Measurements from ENCODE around the gene GNG13.
"Not testable (repeated sequence)": the region's sequence is repeated elsewhere in the genome, so short reads cannot be mapped to it uniquely, and the experiment has no call there.

The GNG13 gene

DNA sequence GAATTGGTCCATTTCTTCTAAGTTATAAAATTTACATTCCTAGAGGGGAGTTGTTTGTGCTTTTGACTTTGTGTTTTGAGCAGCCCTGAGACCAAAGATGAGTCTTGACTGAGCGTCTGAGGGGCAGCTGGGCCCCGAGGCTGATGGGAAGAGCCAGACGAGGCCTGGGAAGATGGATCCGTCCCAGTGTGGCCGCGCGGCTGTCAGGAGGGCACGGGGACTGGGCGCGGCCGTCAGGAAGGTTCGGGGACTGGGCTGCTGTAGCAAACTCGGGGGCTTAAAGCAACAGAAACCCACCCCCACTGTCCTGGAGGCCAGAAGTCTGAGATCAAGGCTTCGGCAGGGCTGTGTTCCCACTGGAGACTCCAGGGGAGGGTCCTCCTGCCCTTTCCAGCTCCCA, 38.2 kb upstream of the GNG13 start:
- no peak overlapping the region for H3K27ac ChIP-seq (ENCODE audit: low read depth, low read length)
- H3K9me3 ChIP-seq (ENCODE audit: insufficient read depth, low read depth, low read length) = peaks cover 49% of the 10 kb centered on the region
- no peak overlapping the region for H4K91ac ChIP-seq (ENCODE audit: low read depth, low read length)
- DNase-seq = no peak
- WGBS (ENCODE audit: extremely low coverage, insufficient coverage, insufficient read length) = no CpG with 5 or more reads among the region's 14 CpGs
- H2BK12ac ChIP-seq (ENCODE audit: low read length) = no peak overlapping the region
- H3K4ac ChIP-seq (ENCODE audit: low read depth, low read length) = no peak overlapping the region
- no peak overlapping the region for H3K23ac ChIP-seq (ENCODE audit: low read length)
- no peaks in the 10 kb centered on the region for H3K4me1 ChIP-seq (ENCODE audit: control insufficient read depth in 1 of 2, insufficient read depth in 2 of 2, low read length in 2 of 2)
- H4K12ac ChIP-seq (ENCODE audit: low read depth, low read length) = no peak overlapping the region
- no peak overlapping the region for H2AK5ac ChIP-seq (ENCODE audit: low read length)
- no peak overlapping the region for H2BK120ac ChIP-seq (ENCODE audit: insufficient read depth, low read length, poor library complexity)
- H3K14ac ChIP-seq (ENCODE audit: low read length) = no peak overlapping the region
- H3K36me3 ChIP-seq (ENCODE audit: control insufficient read depth in 1 of 2, insufficient read depth in 2 of 2, low read length in 2 of 2) = no peaks in the 10 kb centered on the region
- no peaks in the 10 kb centered on the region for H3K79me2 ChIP-seq (ENCODE audit: control insufficient read depth, insufficient read depth, low read length, poor library complexity)
- H2AFZ ChIP-seq (ENCODE audit: insufficient read depth, low read length, poor library complexity) = no peak overlapping the region
- no peak overlapping the region for H3K4me3 ChIP-seq (ENCODE audit: low read depth, low read length)
- H4K8ac ChIP-seq (ENCODE audit: low read depth, low read length) = no peak overlapping the region
- no peak overlapping the region for H2BK5ac ChIP-seq (ENCODE audit: low read depth, low read length, poor library complexity)
- H3K27me3 ChIP-seq (ENCODE audit: insufficient read depth, low read length) = no peaks in the 10 kb centered on the region
- H3K79me1 ChIP-seq (ENCODE audit: low read length) = no peaks in the 10 kb centered on the region
- no peak overlapping the region for H3K4me2 ChIP-seq (ENCODE audit: low read length)
- H3K18ac ChIP-seq (ENCODE audit: low read length) = no peak overlapping the region
- no peak overlapping the region for H3K9ac ChIP-seq (ENCODE audit: low read length)

DNA sequence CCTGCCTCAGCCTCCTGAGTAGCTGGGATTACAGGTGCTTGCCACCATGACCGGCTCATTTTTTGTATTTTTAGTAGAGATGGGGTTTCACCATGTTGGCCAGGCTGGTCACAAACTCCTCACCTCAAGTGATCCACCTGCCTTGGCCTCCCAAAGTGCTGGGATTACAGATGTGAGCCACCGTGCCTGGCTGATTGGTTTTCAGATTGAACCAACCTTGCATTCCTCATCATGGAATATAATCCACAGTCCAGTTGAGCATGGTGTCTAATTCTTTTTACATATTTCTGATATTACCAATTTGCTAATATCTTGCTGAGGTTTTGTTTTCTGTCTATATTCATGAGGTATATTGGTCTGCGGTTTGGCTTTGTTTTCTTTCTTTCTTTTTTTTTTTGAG, 36.3 kb upstream of the GNG13 start:
- peaks cover 51% of the 10 kb centered on the region for H3K9me3 ChIP-seq (ENCODE audit: insufficient read depth, low read depth, low read length)
- not testable (repeated sequence) for H3K18ac ChIP-seq (ENCODE audit: low read length); H2BK120ac ChIP-seq (ENCODE audit: insufficient read depth, low read length, poor library complexity); H3K36me3 ChIP-seq (ENCODE audit: control insufficient read depth in 1 of 2, insufficient read depth in 2 of 2, low read length in 2 of 2); H2AK5ac ChIP-seq (ENCODE audit: low read length); H3K9ac ChIP-seq (ENCODE audit: low read length); H4K91ac ChIP-seq (ENCODE audit: low read depth, low read length); H4K8ac ChIP-seq (ENCODE audit: low read depth, low read length); H3K79me1 ChIP-seq (ENCODE audit: low read length); DNase-seq; H3K4ac ChIP-seq (ENCODE audit: low read depth, low read length); H3K27ac ChIP-seq (ENCODE audit: low read depth, low read length); H3K4me1 ChIP-seq (ENCODE audit: control insufficient read depth in 1 of 2, insufficient read depth in 2 of 2, low read length in 2 of 2); H3K79me2 ChIP-seq (ENCODE audit: control insufficient read depth, insufficient read depth, low read length, poor library complexity); H2BK12ac ChIP-seq (ENCODE audit: low read length); H2AFZ ChIP-seq (ENCODE audit: insufficient read depth, low read length, poor library complexity); H3K4me3 ChIP-seq (ENCODE audit: low read depth, low read length); H3K23ac ChIP-seq (ENCODE audit: low read length); H3K14ac ChIP-seq (ENCODE audit: low read length); H3K27me3 ChIP-seq (ENCODE audit: insufficient read depth, low read length); H3K4me2 ChIP-seq (ENCODE audit: low read length); H2BK5ac ChIP-seq (ENCODE audit: low read depth, low read length, poor library complexity); H4K12ac ChIP-seq (ENCODE audit: low read depth, low read length)
- no CpG with 5 or more reads among the region's 3 CpGs for WGBS (ENCODE audit: extremely low coverage, insufficient coverage, insufficient read length)

DNA sequence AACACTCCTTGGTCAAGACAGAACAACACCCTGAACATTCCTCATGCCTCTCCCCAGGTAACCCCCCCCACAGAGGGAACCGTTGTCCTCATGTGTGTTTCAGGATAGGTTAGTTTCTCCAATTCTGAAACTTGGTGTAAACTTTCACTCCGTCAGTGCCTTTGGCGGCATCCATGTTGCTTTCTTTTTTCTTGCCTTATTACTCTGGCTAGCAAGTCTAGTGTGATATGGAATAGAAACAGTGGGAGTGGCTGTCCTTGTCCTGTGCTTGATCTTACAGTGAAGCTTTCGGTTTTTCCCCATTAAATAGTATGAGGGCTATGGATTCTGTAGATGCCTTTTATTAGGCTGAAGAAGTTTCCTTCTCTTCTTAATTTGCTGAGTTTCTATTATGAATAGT, 35.7 kb upstream of the GNG13 start:
- no peak overlapping the region for H2BK12ac ChIP-seq (ENCODE audit: low read length)
- no peak overlapping the region for H3K23ac ChIP-seq (ENCODE audit: low read length)
- no peak overlapping the region for H3K18ac ChIP-seq (ENCODE audit: low read length)
- H3K79me1 ChIP-seq (ENCODE audit: low read length) = no peaks in the 10 kb centered on the region
- no peak overlapping the region for H3K4ac ChIP-seq (ENCODE audit: low read depth, low read length)
- H3K4me2 ChIP-seq (ENCODE audit: low read length) = no peak overlapping the region
- no peak overlapping the region for H3K9ac ChIP-seq (ENCODE audit: low read length)
- no peaks in the 10 kb centered on the region for H3K27me3 ChIP-seq (ENCODE audit: insufficient read depth, low read length)
- no peak overlapping the region for H2BK5ac ChIP-seq (ENCODE audit: low read depth, low read length, poor library complexity)
- no CpG with 5 or more reads among the region's 4 CpGs for WGBS (ENCODE audit: extremely low coverage, insufficient coverage, insufficient read length)
- no peak for DNase-seq
- no peaks in the 10 kb centered on the region for H3K4me1 ChIP-seq (ENCODE audit: control insufficient read depth in 1 of 2, insufficient read depth in 2 of 2, low read length in 2 of 2)
- peaks cover 46% of the 10 kb centered on the region for H3K9me3 ChIP-seq (ENCODE audit: insufficient read depth, low read depth, low read length)
- H3K36me3 ChIP-seq (ENCODE audit: control insufficient read depth in 1 of 2, insufficient read depth in 2 of 2, low read length in 2 of 2) = no peaks in the 10 kb centered on the region
- no peak overlapping the region for H4K12ac ChIP-seq (ENCODE audit: low read depth, low read length)
- no peaks in the 10 kb centered on the region for H3K79me2 ChIP-seq (ENCODE audit: control insufficient read depth, insufficient read depth, low read length, poor library complexity)
- H2AFZ ChIP-seq (ENCODE audit: insufficient read depth, low read length, poor library complexity) = no peak overlapping the region
- H3K4me3 ChIP-seq (ENCODE audit: low read depth, low read length) = no peak overlapping the region
- H2BK120ac ChIP-seq (ENCODE audit: insufficient read depth, low read length, poor library complexity) = no peak overlapping the region
- H2AK5ac ChIP-seq (ENCODE audit: low read length) = no peak overlapping the region
- H4K91ac ChIP-seq (ENCODE audit: low read depth, low read length) = no peak overlapping the region
- H4K8ac ChIP-seq (ENCODE audit: low read depth, low read length) = no peak overlapping the region
- H3K27ac ChIP-seq (ENCODE audit: low read depth, low read length) = no peak overlapping the region
- no peak overlapping the region for H3K14ac ChIP-seq (ENCODE audit: low read length)

DNA sequence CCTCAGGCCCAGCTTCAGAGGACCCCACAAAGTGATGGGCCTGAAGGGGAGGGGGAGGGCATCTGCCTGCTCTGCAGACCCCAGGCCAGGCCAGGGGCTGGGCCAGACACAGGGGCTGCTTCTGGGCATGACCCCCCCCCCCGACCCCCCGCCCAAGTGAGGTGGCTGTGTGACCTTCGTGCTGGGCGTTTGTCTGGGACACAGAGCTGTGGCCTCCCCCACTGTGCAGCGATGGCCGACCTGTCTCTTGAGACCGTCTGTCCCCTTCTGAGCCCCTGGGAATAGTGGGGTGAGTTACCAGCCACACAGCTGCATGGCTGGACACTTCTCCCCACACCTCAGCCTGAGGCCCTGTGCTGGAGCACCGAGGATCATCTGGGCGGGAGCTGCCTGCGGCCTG, 34.8 kb upstream of the GNG13 start:
- Histone ChIP-seq H3K4me1 (ENCODE audit: control insufficient read depth in 1 of 2, insufficient read depth in 2 of 2, low read length in 2 of 2) (no peaks in the 10 kb centered on the region), H3K27ac (ENCODE audit: low read depth, low read length) (no peak overlapping the region), H2AK5ac (ENCODE audit: low read length) (no peak overlapping the region), H2BK5ac (ENCODE audit: low read depth, low read length, poor library complexity) (no peak overlapping the region), H2BK120ac (ENCODE audit: insufficient read depth, low read length, poor library complexity) (no peak overlapping the region), H2BK12ac (ENCODE audit: low read length) (no peak overlapping the region), H3K9me3 (ENCODE audit: insufficient read depth, low read depth, low read length) (peaks cover 43% of the 10 kb centered on the region), H4K8ac (ENCODE audit: low read depth, low read length) (no peak overlapping the region), H3K14ac (ENCODE audit: low read length) (no peak overlapping the region), H3K4ac (ENCODE audit: low read depth, low read length) (no peak overlapping the region), H3K23ac (ENCODE audit: low read length) (no peak overlapping the region), H3K79me1 (ENCODE audit: low read length) (no peaks in the 10 kb centered on the region), H3K79me2 (ENCODE audit: control insufficient read depth, insufficient read depth, low read length, poor library complexity) (no peaks in the 10 kb centered on the region), H3K18ac (ENCODE audit: low read length) (no peak overlapping the region), H3K4me2 (ENCODE audit: low read length) (no peak overlapping the region), H3K27me3 (ENCODE audit: insufficient read depth, low read length) (no peaks in the 10 kb centered on the region), H3K9ac (ENCODE audit: low read length) (no peak overlapping the region), H2AFZ (ENCODE audit: insufficient read depth, low read length, poor library complexity) (no peak overlapping the region), H3K36me3 (ENCODE audit: control insufficient read depth in 1 of 2, insufficient read depth in 2 of 2, low read length in 2 of 2) (no peaks in the 10 kb centered on the region), H3K4me3 (ENCODE audit: low read depth, low read length) (peak overlapping the region; percentile 36), H4K12ac (ENCODE audit: low read depth, low read length) (no peak overlapping the region), H4K91ac (ENCODE audit: low read depth, low read length) (no peak overlapping the region)
- no peak for DNase-seq
- no CpG with 5 or more reads among the region's 10 CpGs for WGBS (ENCODE audit: extremely low coverage, insufficient coverage, insufficient read length)

Measured in trophoblast cell (in vitro differentiated cells and primary cell).